ENCODE results near the gene PTCD2.
"Not testable (repeated sequence)": the region's sequence is repeated elsewhere in the genome, so short reads cannot be mapped to it uniquely, and the experiment has no call there.

PTCD2 gene

GRCh38 chr5:72294473-72294872, 25.7 kb upstream of the PTCD2 start:
- in situ Hi-C loops (cut with HindIII; ENCODE audit: low pct_ligation_motif_present, low pct_unique_long_range_greater_than_20kb, low sequenced_read_pairs) = no loop called here

DNA sequence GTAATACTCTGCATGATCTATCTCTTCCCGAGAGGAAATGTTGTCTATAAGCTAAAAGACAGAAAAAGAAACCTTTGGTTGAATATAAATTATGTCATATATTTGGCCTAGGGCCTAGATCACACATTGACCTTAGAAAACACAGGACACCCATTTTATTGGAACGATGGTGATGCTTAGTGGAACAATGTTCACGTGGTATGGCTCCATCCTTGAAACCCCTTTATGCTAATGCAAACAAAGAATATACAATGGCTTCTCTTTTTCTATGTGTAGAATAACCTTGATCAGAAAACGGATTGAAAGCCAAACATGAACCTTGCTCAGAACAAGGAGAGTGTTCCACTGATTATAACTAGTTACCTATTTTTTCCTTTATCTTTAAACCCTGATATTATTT, 24.6 kb upstream of the PTCD2 start:
- no peak for DNase-seq
- in situ Hi-C loops (cut with HindIII; ENCODE audit: low pct_ligation_motif_present, low pct_unique_long_range_greater_than_20kb, low sequenced_read_pairs) = no loop called here

More at GRCh38 chr5:72294473-72294872, 25.7 kb upstream of the PTCD2 start:
- no peak for DNase-seq

DNA sequence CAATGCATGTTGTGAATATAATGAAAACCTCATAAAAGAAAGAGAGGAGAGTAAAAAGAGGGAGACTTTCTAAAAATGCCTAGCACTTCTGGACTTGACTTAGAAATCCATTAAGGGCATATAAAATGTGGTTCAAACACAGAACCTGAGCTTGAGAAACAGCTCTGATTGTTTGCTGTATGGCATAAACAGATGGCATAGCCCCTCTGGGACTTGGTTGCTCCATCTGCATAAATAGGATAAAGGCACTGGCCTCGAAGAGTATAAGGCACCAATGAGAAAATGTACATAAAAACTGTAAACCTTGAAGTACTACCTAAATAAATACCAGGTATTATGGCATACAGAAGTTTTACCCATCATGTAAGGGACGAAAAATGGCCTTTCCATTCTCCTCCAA, 23.9 kb upstream of the PTCD2 start:
- no peak for DNase-seq
- in situ Hi-C loops (cut with HindIII; ENCODE audit: low pct_ligation_motif_present, low pct_unique_long_range_greater_than_20kb, low sequenced_read_pairs) = no loop called here

GRCh38 chr5:72298136-72298535, 22.0 kb upstream of the PTCD2 start:
- DNase-seq; in situ Hi-C loops (cut with HindIII; ENCODE audit: low pct_ligation_motif_present, low pct_unique_long_range_greater_than_20kb, low sequenced_read_pairs): not testable (repeated sequence)

- in situ Hi-C loops (cut with HindIII; ENCODE audit: low pct_ligation_motif_present, low pct_unique_long_range_greater_than_20kb, low sequenced_read_pairs) = no loop called here
- DNase-seq = no peak
These were observed 21.5 kb upstream of the PTCD2 start for GRCh38 chr5:72298711-72299110.

GRCh38 chr5:72300590-72301339, 19.4 kb upstream of the PTCD2 start:
- in situ Hi-C loops (cut with HindIII; ENCODE audit: low pct_ligation_motif_present, low pct_unique_long_range_greater_than_20kb, low sequenced_read_pairs) = no loop called here
- DNase-seq = no peak

GRCh38 chr5:72301557-72301956, 18.6 kb upstream of the PTCD2 start:
- DNase-seq = no peak
- in situ Hi-C loops (cut with HindIII; ENCODE audit: low pct_ligation_motif_present, low pct_unique_long_range_greater_than_20kb, low sequenced_read_pairs) = no loop called here

GRCh38 chr5:72302171-72302570, 18.0 kb upstream of the PTCD2 start:
- DNase-seq = no peak

GRCh38 chr5:72305194-72306142, 14.7 kb upstream of the PTCD2 start:
- in situ Hi-C loops (cut with HindIII; ENCODE audit: low pct_ligation_motif_present, low pct_unique_long_range_greater_than_20kb, low sequenced_read_pairs) = no loop called here
- DNase-seq = no peak

More at GRCh38 chr5:72302171-72302570, 18.0 kb upstream of the PTCD2 start:
- in situ Hi-C loops (cut with HindIII; ENCODE audit: low pct_ligation_motif_present, low pct_unique_long_range_greater_than_20kb, low sequenced_read_pairs) = no loop called here

DNA sequence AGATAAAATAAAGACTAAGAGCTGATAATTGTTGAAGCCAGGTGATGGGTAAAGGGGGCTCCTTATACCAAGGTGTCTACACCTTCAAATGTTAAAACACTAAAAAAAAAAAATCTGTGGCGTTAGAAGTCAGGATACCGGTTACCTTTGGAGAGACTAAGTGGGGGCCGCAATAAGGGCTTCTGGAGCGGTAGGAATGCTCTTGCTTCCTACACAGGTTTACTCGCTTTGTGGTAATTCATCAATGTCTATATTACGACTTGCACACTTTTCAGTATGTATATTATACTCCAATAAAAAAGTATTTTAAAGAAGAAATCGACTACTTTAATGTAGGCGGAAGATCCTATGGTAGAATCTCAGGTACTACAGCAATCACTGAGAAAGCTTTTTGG, 12.6 kb upstream of the PTCD2 start:
- no peak for DNase-seq
- in situ Hi-C loops (cut with HindIII; ENCODE audit: low pct_ligation_motif_present, low pct_unique_long_range_greater_than_20kb, low sequenced_read_pairs) = no loop called here

DNA sequence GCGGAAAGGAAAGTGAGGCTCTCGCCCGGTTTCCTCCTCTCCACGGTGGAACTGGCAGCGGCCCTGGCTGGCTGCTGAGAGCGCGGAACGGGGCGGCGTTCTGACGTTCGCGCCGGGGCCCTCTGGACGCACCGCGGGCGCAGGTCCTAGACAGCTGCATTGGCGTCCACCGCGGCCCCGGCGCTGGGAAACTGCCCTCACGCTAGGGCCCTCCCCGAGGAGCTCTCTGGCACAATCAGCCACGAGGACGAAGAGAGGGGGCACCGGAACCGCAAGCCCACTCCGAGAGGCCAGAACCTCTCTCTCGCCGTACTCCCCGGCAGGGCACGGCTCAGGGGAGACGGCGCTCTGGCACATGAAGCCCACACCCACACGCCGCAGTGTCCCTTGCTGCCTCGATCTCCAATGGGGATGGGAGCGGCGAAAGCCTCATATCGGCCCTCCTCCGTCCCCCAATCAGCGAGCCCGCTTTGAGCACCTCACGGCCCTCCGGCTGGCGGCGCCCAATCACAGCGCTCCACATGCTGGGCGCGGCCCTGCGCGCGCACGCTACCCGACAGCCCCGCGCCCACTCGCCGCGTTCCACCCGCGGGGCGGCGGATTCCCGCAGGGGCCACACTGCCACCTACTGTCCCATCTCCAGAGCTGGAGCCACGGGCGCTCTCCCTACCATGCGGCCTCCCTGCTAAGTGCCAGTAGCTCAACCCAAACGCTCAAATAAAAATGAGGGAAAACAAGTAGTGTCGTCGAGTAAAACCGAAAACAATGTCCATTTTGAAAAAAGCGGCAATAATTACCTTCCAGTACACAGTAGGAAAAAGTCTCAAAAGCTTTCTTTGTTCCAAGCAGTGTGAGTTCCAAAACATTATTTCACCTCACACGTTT, 12.0 kb upstream of the PTCD2 start:
- in situ Hi-C loops (cut with HindIII; ENCODE audit: low pct_ligation_motif_present, low pct_unique_long_range_greater_than_20kb, low sequenced_read_pairs) = no loop called here
- DNase-seq = peak; percentile 95

- in situ Hi-C loops (cut with HindIII; ENCODE audit: low pct_ligation_motif_present, low pct_unique_long_range_greater_than_20kb, low sequenced_read_pairs) = no loop called here
- no peak for DNase-seq
These were observed 11.4 kb upstream of the PTCD2 start for GRCh38 chr5:72308853-72309191.

DNA sequence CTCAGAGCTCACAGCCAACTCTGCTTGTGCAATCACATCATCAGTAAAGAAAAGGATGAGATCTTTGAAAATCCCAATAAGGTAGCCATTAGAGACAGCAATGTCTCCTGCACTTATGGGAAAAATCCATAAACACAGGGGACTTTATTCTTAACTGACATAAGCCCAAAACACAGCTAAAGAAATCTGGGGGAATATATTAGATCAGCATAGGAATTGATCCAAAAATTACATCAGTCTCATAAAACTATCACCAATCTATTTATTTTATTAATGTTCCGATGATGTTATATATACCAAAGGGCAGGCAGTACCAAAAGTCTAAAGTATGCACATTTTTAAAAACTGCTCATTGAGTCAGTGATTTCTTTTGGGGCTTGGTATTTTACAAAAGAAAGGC, 7.0 kb upstream of the PTCD2 start:
- DNase-seq = no peak
- in situ Hi-C loops (cut with HindIII; ENCODE audit: low pct_ligation_motif_present, low pct_unique_long_range_greater_than_20kb, low sequenced_read_pairs) = no loop called here

- in situ Hi-C loops (cut with HindIII; ENCODE audit: low pct_ligation_motif_present, low pct_unique_long_range_greater_than_20kb, low sequenced_read_pairs) = no loop called here
- DNase-seq = peak; percentile 74
These were observed 5.5 kb upstream of the PTCD2 start for GRCh38 chr5:72314571-72315172.

DNA sequence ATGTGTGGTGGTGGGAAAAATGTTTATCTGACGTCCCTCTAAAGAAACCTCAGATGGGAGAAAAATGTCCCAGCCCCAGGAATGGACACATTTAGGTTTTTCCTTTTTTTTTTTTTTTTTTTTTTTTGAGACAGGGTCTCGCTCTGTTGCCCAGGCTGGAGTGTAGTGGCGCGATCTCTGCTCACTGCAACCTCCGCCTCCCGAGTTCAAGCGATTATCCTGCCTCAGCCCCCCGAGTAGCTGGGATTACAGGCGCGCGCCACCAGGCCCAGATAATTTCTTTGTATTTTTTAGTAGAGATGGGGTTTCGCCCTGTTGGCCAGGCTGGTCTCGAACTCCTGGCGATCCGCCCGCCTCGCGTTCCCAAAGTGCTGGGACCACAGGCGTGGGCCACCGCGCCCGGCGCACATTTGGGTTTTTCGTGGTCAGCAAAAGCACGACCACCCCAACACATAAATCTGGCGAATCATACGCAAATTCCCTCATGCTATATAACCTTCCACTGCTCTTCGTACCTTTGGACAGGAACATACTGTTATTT, 668 bp upstream of the PTCD2 start:
- DNase-seq; in situ Hi-C loops (cut with HindIII; ENCODE audit: low pct_ligation_motif_present, low pct_unique_long_range_greater_than_20kb, low sequenced_read_pairs): not testable (repeated sequence)

DNA sequence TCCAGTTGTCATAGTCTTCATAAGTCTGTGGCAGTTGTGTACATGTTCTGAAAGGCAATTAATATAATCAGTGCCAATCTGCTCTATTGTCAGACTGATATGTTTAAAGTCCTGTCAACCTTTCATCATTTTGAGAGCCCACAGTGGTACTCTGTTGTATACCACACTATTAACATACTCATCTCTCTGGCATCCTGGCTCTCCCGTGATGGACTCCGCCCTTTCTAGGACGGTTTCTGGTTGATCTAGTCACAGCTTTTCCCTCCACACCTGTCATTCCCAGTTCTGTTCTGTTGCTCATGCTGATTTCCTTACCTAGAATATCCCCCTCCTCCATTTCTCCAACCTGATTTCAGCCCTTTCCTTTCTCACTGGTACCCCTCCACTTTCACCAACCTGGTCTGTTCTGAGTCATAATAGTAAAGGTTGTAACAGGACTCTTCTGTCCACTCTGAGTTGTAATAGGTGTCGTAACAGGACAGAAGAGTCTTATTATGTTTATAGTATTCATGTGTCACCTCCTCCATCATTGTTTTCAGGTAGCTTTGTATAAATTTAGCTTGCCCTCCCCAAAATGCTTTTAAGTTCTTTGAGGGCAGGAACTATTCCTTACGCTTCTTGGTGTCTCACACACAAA, 4.1 kb downstream of the PTCD2 start:
- peak; percentile 46 for DNase-seq
- in situ Hi-C loops (cut with HindIII; ENCODE audit: low pct_ligation_motif_present, low pct_unique_long_range_greater_than_20kb, low sequenced_read_pairs) = no loop called here

- peak; percentile 15 for DNase-seq
- in situ Hi-C loops (cut with HindIII; ENCODE audit: low pct_ligation_motif_present, low pct_unique_long_range_greater_than_20kb, low sequenced_read_pairs) = no loop called here
These were observed 5.6 kb downstream of the PTCD2 start for GRCh38 chr5:72325566-72326305.
